B cell (primary cell): ENCODE results near the gene KLHL28. TPM values are rescaled to one million over a fixed set of nuclear protein-coding genes. Genes with fewer than 3 reads are reported as not detected.

Source experiments
- ATAC-seq: fragments of 200-7000 bp; cut with Tn5 transposase; one replicate; pipeline ENCODE4 v1.10.0; 2021; ENCODE audit warnings: low read depth, mild to moderate bottlenecking, moderate number of reproducible peaks, moderate library complexity
- CTCF ChIA-PET: fragments of 350-600 bp; sonication (Branson Sonifier 250); formaldehyde crosslinking; loops from one replicate; lab custom pipeline; 2021; ENCODE audit warnings: antibody characterized with exemption, inconsistent platforms; lab: Charles Lee
- POLR2A ChIA-PET: fragments of 350-600 bp; sonication (Branson Sonifier 250); formaldehyde crosslinking; loops from one replicate; lab custom pipeline; 2021; ENCODE audit warnings: antibody characterized with exemption; lab: Charles Lee
- DNase-seq: peaks from one replicate; pipeline ENCODE4 v3.0.0; 2013
- H2AFZ ChIP-seq: 2 replicates; pipeline ENCODE4 v1.6.1; 2012; ENCODE audit warnings: mild to moderate bottlenecking, low read depth, low read length; ENCODE audit not compliant: insufficient read depth, poor library complexity, severe bottlenecking
- H3K27ac ChIP-seq, 2 donors: 1 replicate in 1 of 2; 2 replicates in 1 of 2; pipeline ENCODE4 v1.5.1; 2012 to 2013; ENCODE audit warnings: low read length in 2 of 2, mild to moderate bottlenecking in 2 of 2, moderate library complexity in 1 of 2
- H3K27me3 ChIP-seq, 4 experiments: fragments of 200-600 bp in 1 of 4; sonication (generic) in 1 of 4; replicated peaks in 1 of 4; 1 replicate in 2 of 4; 2 replicates in 2 of 4; pipeline versions ENCODE4 v1.6.1 to v1.7.0; 2013 to 2016; ENCODE audit warnings: low read length in 3 of 4, mild to moderate bottlenecking in 2 of 4, mixed read lengths in 1 of 4, moderate library complexity in 1 of 4; ENCODE audit not compliant: insufficient read depth in 4 of 4, control insufficient read depth in 3 of 4; ENCODE audit errors: control extremely low read depth in 1 of 4
- H3K36me3 ChIP-seq, 2 experiments: replicated peaks in 1 of 2; 1 replicate in 1 of 2; 2 replicates in 1 of 2; pipeline versions ENCODE4 v1.6.1 to v1.7.1; 2013; ENCODE audit warnings: low read length in 1 of 2; ENCODE audit not compliant: insufficient read depth in 2 of 2, control insufficient read depth in 1 of 2; ENCODE audit errors: control extremely low read depth in 1 of 2, extremely low read depth in 1 of 2
- H3K4me1 ChIP-seq, 2 donors: fragments of 200-600 bp in 1 of 2; sonication (generic) in 1 of 2; 1 replicate in 1 of 2; 2 replicates in 1 of 2; pipeline versions ENCODE4 v1.5.1 to v1.6.1; 2013 to 2017; ENCODE audit warnings: low read length in 2 of 2; ENCODE audit not compliant: control insufficient read depth in 2 of 2, insufficient read depth in 2 of 2
- H3K4me2 ChIP-seq: replicated peaks from 2 replicates; pipeline ENCODE3; 2012; ENCODE audit warnings: mild to moderate bottlenecking, low read depth, low read length; ENCODE audit not compliant: poor library complexity, severe bottlenecking
- H3K4me3 ChIP-seq, 5 experiments: fragments of 200-600 bp in 1 of 5; sonication (generic) in 1 of 5; 1 replicate in 3 of 5; 2 replicates in 2 of 5; pipeline versions ENCODE4 v1.5.1 to v1.7.0; 2011 to 2016; ENCODE audit warnings: low read length in 4 of 5, mild to moderate bottlenecking in 4 of 5, low read depth in 2 of 5, control low read depth in 1 of 5, moderate library complexity in 1 of 5; ENCODE audit not compliant: insufficient read depth in 1 of 5; ENCODE audit errors: control extremely low read depth in 1 of 5, extremely low read depth in 1 of 5
- H3K79me2 ChIP-seq: fragments of 200-600 bp; sonication (generic); one replicate; pipeline ENCODE4 v1.6.0; 2016; ENCODE audit warnings: low read length; ENCODE audit not compliant: control insufficient read depth, insufficient read depth
- H3K9ac ChIP-seq: fragments of 200-600 bp; sonication (generic); 2 replicates; pipeline ENCODE4 v1.6.1; 2017; ENCODE audit warnings: mild to moderate bottlenecking, low read length, moderate library complexity
- H3K9me3 ChIP-seq, 3 donors: one replicate each; pipeline versions ENCODE4 v1.6.1 to v1.7.1; 2013; ENCODE audit warnings: low read length in 2 of 3; ENCODE audit not compliant: control insufficient read depth in 2 of 3, insufficient read depth in 1 of 3; ENCODE audit errors: control extremely low read depth in 1 of 3
- H4K20me1 ChIP-seq: 2 replicates; pipeline ENCODE4 v1.6.0; 2012; ENCODE audit warnings: mild to moderate bottlenecking, low read length; ENCODE audit not compliant: insufficient read depth, control insufficient read depth, poor library complexity, severe bottlenecking
- H3K27ac Mint-ChIP-seq: one replicate; pipeline ENCODE4 v1.8.0; 2021; ENCODE audit warnings: mixed read lengths
- H3K27me3 Mint-ChIP-seq: one replicate; pipeline ENCODE4 v1.8.0; 2021; ENCODE audit warnings: mixed read lengths
- H3K4me1 Mint-ChIP-seq: one replicate; pipeline ENCODE4 v1.8.0; 2021; ENCODE audit warnings: mixed read lengths
- H3K4me3 Mint-ChIP-seq: one replicate; pipeline ENCODE4 v1.8.0; 2021; ENCODE audit warnings: mixed read lengths
- H3K9me3 Mint-ChIP-seq: one replicate; pipeline ENCODE4 v1.8.0; 2022; ENCODE audit warnings: mixed read lengths; ENCODE audit not compliant: insufficient read depth
- CTCF ChIP-seq: fragments of 200-600 bp; IDR thresholded peaks from one replicate; pipeline ENCODE4 v1.8.0; 2022; ENCODE audit warnings: antibody characterized with exemption, mild to moderate bottlenecking
- EZH2 ChIP-seq: IDR thresholded peaks from 2 replicates; pipeline ENCODE4 v1.6.1; 2012; ENCODE audit warnings: borderline replicate concordance, low read depth, mild to moderate bottlenecking, moderate library complexity, low read length; ENCODE audit not compliant: insufficient read depth, poor library complexity, severe bottlenecking
- WGBS: methylation state at CpG from one replicate; pipeline ENCODE4 v1.1.5; 2013; ENCODE audit warnings: missing lambda C conversion rate; ENCODE audit not compliant: insufficient coverage; 5-methylcytosine and 5-hydroxymethylcytosine counted together
- intact Hi-C: fragments of 100-400 bp; cut with micrococcal nuclease; formaldehyde crosslinking; loops from one replicate; pipeline ENCODE4 v1.10.0; 2022
- polyA plus RNA-seq: library from polyadenylated mRNA; depleted of rRNA; stranded (reverse); fragments of >200 nt; gene quantifications from 2 replicates; pipeline ENCODE4 v1.2.3, GENCODE V29; 2012
- total RNA-seq, 2 donors: library from RNA; stranded (reverse); fragments of 120-200 nt in 1 of 2; gene quantifications; 1 replicate in 1 of 2; 2 replicates in 1 of 2; pipeline versions ENCODE4 v1.2.3 to v1.2.4, GENCODE V29; 2013 to 2022

The KLHL28 gene
- total and polyA plus RNA-seq, 2 donors (not counting 1 experiment from before 2014, with no cell fraction given) = 8.9 to 33.5 TPM

GRCh38 chr14:44940211-44940610, 21.5 kb downstream of the KLHL28 start:
- CTCF ChIA-PET = no interaction called here

GRCh38 chr14:44937547-44937946, 24.2 kb downstream of the KLHL28 start:
- 100% methylated on average over 1 of the region's 2 CpGs for WGBS
- H3K36me3 ChIP-seq = peaks cover 12 to 27% of the 10 kb centered on the region in 2 experiments
- H3K4me2 ChIP-seq = no peak overlapping the region
- H3K4me1 Mint-ChIP-seq = peaks cover 13% of the 10 kb centered on the region
- intact Hi-C loops = no loop called here
- H3K79me2 ChIP-seq = peaks cover 36% of the 10 kb centered on the region
- H3K27ac Mint-ChIP-seq = no peak overlapping the region
- H3K4me1 ChIP-seq = no peaks in the 10 kb centered on the region
- ChIA-PET POLR2A (no interaction called here), CTCF (no interaction called here)
- H3K9me3 ChIP-seq = peaks cover 0 to 4% (median 1%) of the 10 kb centered on the region in 3 donors
- H3K27me3 ChIP-seq = no peaks in the 10 kb centered on the region
- ATAC-seq (no peak), DNase-seq (no peak)
- H3K9ac ChIP-seq = no peak overlapping the region
- peaks cover 31% of the 10 kb centered on the region for H4K20me1 ChIP-seq
- no peak overlapping the region for H3K4me3 ChIP-seq
- no peak overlapping the region for H3K27ac ChIP-seq
- H3K4me3 Mint-ChIP-seq = no peak overlapping the region
- no peak overlapping the region for H2AFZ ChIP-seq
- TF ChIP-seq CTCF (no peak), EZH2 (no peak)
- H3K9me3 Mint-ChIP-seq = no peaks in the 10 kb centered on the region
- H3K27me3 Mint-ChIP-seq = no peaks in the 10 kb centered on the region

More at GRCh38 chr14:44940211-44940610, 21.5 kb downstream of the KLHL28 start:
- H3K9me3 ChIP-seq = peaks cover 0 to 4% (median 1%) of the 10 kb centered on the region in 3 donors
- intact Hi-C loops = no loop called here
- H3K4me3 ChIP-seq = no peak overlapping the region
- peaks cover 47% of the 10 kb centered on the region for H3K79me2 ChIP-seq
- ATAC-seq (no peak), DNase-seq (no peak)
- H3K9ac ChIP-seq = no peak overlapping the region
- H3K36me3 ChIP-seq = peaks cover 8 to 45% of the 10 kb centered on the region in 2 experiments
- peaks cover 10% of the 10 kb centered on the region for H3K4me1 Mint-ChIP-seq
- no peaks in the 10 kb centered on the region for H3K9me3 Mint-ChIP-seq
- H3K4me3 Mint-ChIP-seq = no peak overlapping the region
- no peak overlapping the region for H3K27ac Mint-ChIP-seq
- H3K27me3 Mint-ChIP-seq = no peaks in the 10 kb centered on the region
- H3K27ac ChIP-seq = no peak overlapping the region
- no peaks in the 10 kb centered on the region for H3K27me3 ChIP-seq
- H2AFZ ChIP-seq = no peak overlapping the region
- H3K4me2 ChIP-seq = no peak overlapping the region
- peaks cover 41% of the 10 kb centered on the region for H4K20me1 ChIP-seq
- H3K4me1 ChIP-seq = no peaks in the 10 kb centered on the region
- POLR2A ChIA-PET = no interaction called here
- TF ChIP-seq CTCF (no peak), EZH2 (no peak)
